Cardiac muscle cell (in vitro differentiated cells and primary cell): ENCODE data around the gene UGT1A8. TPM values are rescaled to one million over a fixed set of nuclear protein-coding genes. Genes with fewer than 3 reads are reported as not detected.
"Not testable (repeated sequence)": the region's sequence is repeated elsewhere in the genome, so short reads cannot be mapped to it uniquely, and the experiment has no call there.

Source experiments
- DNase-seq, 2 donors: peaks; one replicate each; pipeline versions ENCODE4 v3.0.0 to v3.0.0-alpha.2; 2010 to 2017; ENCODE audit warnings: low read depth in 1 of 2, low spot score in 1 of 2
- H3K27ac ChIP-seq: fragments of 200-600 bp; sonication (generic); 2 replicates; pipeline ENCODE4 v1.5.1; 2016
- H3K27me3 ChIP-seq: fragments of 200-600 bp; sonication (generic); 2 replicates; pipeline ENCODE4 v1.6.0; 2016; ENCODE audit warnings: control low read depth
- H3K36me3 ChIP-seq: fragments of 200-600 bp; sonication (generic); 2 replicates; pipeline ENCODE4 v1.5.1; 2016; ENCODE audit warnings: control low read depth
- H3K4me1 ChIP-seq: fragments of 200-600 bp; sonication (generic); 2 replicates; pipeline ENCODE4 v1.8.1; 2017; ENCODE audit warnings: low read depth, mild to moderate bottlenecking, mixed run types
- H3K4me3 ChIP-seq: fragments of 200-600 bp; sonication (generic); 2 replicates; pipeline ENCODE4 v1.5.1; 2016; ENCODE audit warnings: mild to moderate bottlenecking
- H3K9me3 ChIP-seq: fragments of 200-600 bp; sonication (generic); 2 replicates; pipeline ENCODE4 v1.5.1; 2017; ENCODE audit warnings: low read depth, mild to moderate bottlenecking, control low read depth
- CTCF ChIP-seq: IDR thresholded peaks from 2 replicates; pipeline ENCODE4 v1.5.1; 2012; ENCODE audit warnings: low read depth, mild to moderate bottlenecking, low read length
- polyA plus RNA-seq: library from polyadenylated mRNA; unstranded; fragments of >200 nt; fragmentation: Nextera tagmentation; extraction: Ambion mirVana; gene quantifications from 2 replicates; pipeline ENCODE4 v1.2.1, GENCODE V29; 2016
- total RNA-seq: library from RNA; depleted of rRNA; stranded (reverse); fragments of >200 nt; gene quantifications from 2 replicates; pipeline ENCODE4 v1.2.3, GENCODE V29; 2016

UGT1A8 gene
- total and polyA plus RNA-seq, 2 experiments from 2014 or later: not detected

DNA sequence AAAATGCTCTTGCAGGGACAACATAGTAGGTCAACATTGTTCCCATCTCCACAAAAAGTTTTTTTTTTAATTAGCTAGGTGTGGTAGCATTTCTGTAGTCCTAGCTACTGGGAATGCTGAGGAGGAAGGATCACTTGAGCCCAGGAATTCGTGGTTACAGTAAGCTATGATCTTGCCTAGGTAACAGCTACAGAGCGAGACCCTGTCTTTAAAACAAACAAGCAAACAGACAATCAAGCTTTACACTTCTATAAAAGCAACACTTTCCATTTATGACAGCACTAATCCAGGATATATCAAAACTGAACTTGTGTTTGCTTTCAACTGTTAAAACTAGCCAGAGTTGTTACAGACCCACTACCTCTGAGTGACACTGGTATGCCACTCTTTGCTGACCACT lies 123.4 kb downstream of the UGT1A8 start:
- no peaks in the 10 kb centered on the region for H3K4me1 ChIP-seq

DNA sequence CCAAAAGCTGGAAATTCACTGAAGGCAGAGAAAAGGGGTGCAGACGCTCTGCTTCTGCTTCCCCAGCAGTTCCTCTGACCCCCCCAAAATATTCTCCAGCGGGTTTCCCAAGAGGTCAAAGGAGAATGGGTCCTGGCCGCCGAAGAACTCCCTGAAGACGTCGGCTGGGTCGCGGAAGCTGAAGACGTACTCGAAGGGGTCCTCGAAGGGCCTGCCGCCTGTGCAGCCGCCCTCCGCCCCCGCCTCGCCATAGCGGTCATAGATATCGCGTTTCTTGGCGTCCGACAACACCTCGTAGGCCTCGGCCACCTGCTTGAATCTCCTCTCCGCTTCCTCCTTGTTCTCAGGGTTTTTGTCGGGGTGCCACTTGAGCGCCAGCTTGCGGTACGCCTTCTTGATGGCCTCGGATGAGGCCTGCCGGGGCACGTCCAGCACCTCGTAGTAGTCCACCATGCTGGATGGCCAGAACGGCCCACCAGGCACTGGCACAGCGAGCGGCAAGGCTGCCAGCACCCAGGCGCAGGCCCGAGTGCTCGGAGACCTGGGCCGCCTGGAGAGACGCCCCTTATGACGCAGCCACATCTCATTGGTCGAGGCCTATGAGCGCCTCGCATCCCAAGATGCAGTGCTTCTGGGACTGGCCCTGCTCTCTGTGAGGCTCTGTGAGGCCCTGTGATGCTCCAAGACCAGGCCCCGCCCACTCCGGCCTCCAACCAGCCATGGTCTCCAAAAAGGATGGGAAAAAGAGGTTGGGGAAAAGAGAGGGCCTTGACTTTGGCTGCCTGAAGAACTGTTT lies 126.2 kb downstream of the UGT1A8 start:
- no peaks in the 10 kb centered on the region for H3K36me3 ChIP-seq
- no peaks in the 10 kb centered on the region for H3K9me3 ChIP-seq
- H3K4me1 ChIP-seq: no peaks in the 10 kb centered on the region
- no peak for DNase-seq
- H3K27me3 ChIP-seq: no peaks in the 10 kb centered on the region
- H3K4me3 ChIP-seq: no peak overlapping the region
- H3K27ac ChIP-seq: no peak overlapping the region
- no peak for TF ChIP-seq CTCF

More for the DNA sequence above, 123.4 kb downstream of the UGT1A8 start:
- DNase-seq: no peak
- no peaks in the 10 kb centered on the region for H3K9me3 ChIP-seq
- no peaks in the 10 kb centered on the region for H3K36me3 ChIP-seq
- H3K27ac ChIP-seq: no peak overlapping the region
- no peak for TF ChIP-seq CTCF
- H3K4me3 ChIP-seq: no peak overlapping the region
- no peaks in the 10 kb centered on the region for H3K27me3 ChIP-seq

GRCh38 chr2:233745073-233745755 lies 127.8 kb downstream of the UGT1A8 start:
- Histone ChIP-seq H3K27ac (no peak overlapping the region), H3K27me3 (no peaks in the 10 kb centered on the region), H3K4me3 (no peak overlapping the region), H3K4me1 (no peaks in the 10 kb centered on the region), H3K36me3 (no peaks in the 10 kb centered on the region), H3K9me3 (no peaks in the 10 kb centered on the region)
- no peak for DNase-seq
- TF ChIP-seq CTCF: no peak

DNA sequence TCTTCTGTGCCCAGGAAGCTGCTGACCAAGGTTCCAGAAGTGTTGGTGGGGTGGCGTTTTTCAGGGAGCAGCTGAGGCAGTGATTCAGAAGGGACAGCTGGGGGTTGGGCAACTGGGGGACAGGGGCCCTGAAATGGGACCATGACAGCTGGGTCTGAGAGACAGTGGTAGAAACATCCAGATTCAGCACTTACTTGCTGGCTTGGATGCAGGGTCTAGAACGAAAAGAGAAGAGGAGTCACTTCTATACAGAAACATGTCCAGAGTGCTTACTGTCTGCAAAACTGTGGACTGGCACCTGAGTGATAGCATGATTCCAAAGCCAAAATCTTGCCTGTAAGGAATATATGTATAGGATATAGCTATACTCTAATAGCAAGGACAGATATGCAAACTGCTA lies 128.4 kb downstream of the UGT1A8 start:
- not testable (repeated sequence) for H3K36me3 ChIP-seq, H3K27me3 ChIP-seq, H3K9me3 ChIP-seq, DNase-seq, H3K27ac ChIP-seq, H3K4me1 ChIP-seq, H3K4me3 ChIP-seq

DNA sequence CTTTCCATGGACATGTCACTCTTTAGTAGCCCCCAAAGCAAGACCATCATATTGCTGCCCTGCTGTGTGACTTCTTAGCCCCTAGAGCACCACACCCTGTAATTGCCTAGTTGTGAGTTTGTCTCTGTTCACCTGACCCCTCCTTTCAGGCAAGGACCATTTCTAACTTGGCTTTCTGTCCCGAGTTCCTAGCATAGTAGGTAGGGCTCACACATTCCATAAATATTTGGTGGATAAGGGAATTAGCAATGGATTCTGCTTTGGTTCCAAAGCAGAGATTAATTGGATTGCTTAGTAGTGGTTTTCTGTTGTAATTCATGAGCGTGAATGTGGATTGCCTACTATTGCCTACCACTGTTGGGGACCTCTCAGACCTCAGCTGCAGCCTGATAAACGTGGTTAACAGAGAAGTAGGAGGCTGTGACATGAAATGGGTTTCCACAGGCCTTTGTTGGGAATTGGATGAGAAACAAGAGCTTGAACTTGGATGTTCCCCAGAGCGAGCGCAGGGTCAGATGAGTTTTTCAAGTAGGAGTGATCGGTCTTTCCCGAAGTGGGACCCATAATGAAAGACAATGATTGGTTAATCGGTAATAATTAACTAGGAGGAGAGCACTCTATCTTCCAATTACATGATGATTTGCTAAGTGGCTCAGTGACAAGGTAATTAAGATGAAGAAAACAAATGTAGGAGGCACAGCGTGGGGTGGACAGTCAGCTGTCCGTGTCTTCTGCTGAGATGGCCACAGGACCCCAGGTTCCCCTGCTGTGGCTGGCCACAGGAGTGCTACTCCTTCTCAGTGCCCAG lies 129.2 kb downstream of the UGT1A8 start:
- no peaks in the 10 kb centered on the region for H3K9me3 ChIP-seq
- DNase-seq: peak in 1 of 2 donors; percentile 39
- no peaks in the 10 kb centered on the region for H3K27me3 ChIP-seq
- no peak overlapping the region for H3K27ac ChIP-seq
- H3K36me3 ChIP-seq: no peaks in the 10 kb centered on the region
- no peaks in the 10 kb centered on the region for H3K4me1 ChIP-seq
- no peak for TF ChIP-seq CTCF
- H3K4me3 ChIP-seq: no peak overlapping the region

DNA sequence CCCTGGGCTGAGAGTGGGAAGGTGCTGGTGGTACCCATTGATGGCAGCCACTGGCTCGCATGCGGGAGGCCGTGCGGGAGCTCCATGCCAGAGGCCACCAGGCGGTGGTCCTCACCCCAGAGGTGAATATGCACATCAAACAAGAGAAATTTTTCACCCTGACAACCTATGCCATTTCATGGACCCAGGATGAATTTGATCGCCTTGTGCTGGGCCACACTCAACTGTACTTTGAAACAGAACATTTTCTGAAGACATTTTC lies 129.8 kb downstream of the UGT1A8 start:
- no peak for DNase-seq
- Histone ChIP-seq H3K27me3 (no peaks in the 10 kb centered on the region), H3K9me3 (no peaks in the 10 kb centered on the region), H3K4me3 (no peak overlapping the region), H3K27ac (no peak overlapping the region), H3K36me3 (no peaks in the 10 kb centered on the region), H3K4me1 (no peaks in the 10 kb centered on the region)
- no peak for TF ChIP-seq CTCF

GRCh38 chr2:233750689-233751088 lies 133.3 kb downstream of the UGT1A8 start:
- not testable (repeated sequence) for H3K4me3 ChIP-seq, H3K27me3 ChIP-seq, DNase-seq, H3K27ac ChIP-seq, H3K9me3 ChIP-seq, H3K36me3 ChIP-seq, H3K4me1 ChIP-seq

- not testable (repeated sequence) for H3K4me1 ChIP-seq, H3K9me3 ChIP-seq, H3K4me3 ChIP-seq, DNase-seq, H3K27me3 ChIP-seq, H3K27ac ChIP-seq, H3K36me3 ChIP-seq
Observed at GRCh38 chr2:233751212-233752009, 134.0 kb downstream of the UGT1A8 start.
